Testis (tissue), 3 donors: ENCODE results near the gene RARA. TPM values are rescaled to one million over a fixed set of nuclear protein-coding genes. Genes with fewer than 3 reads are reported as not detected.

Experiments used
- DNase-seq: peaks from one replicate; pipeline ENCODE4 v3.0.0-alpha.2; 2019
- H3K27ac ChIP-seq, 2 donors: fragments of 200-600 bp; sonication (generic); one replicate each; pipeline ENCODE4 v1.5.1; 2019
- H3K27me3 ChIP-seq: fragments of 200-600 bp; sonication (generic); one replicate; pipeline ENCODE4 v1.5.1; 2019
- H3K36me3 ChIP-seq: fragments of 200-600 bp; sonication (generic); one replicate; pipeline ENCODE4 v1.5.1; 2017; ENCODE audit warnings: low read depth; ENCODE audit errors: missing control alignments
- H3K4me1 ChIP-seq: fragments of 200-600 bp; sonication (generic); one replicate; pipeline ENCODE4 v1.5.1; 2019
- H3K4me3 ChIP-seq, 2 donors: fragments of 200-600 bp; sonication (generic); one replicate each; pipeline ENCODE4 v1.5.1; 2017 to 2019
- H3K9me3 ChIP-seq: fragments of 200-600 bp; sonication (generic); one replicate; pipeline ENCODE4 v1.5.1; 2017
- POLR2A ChIP-seq: fragments of 450-650 bp; IDR thresholded peaks from one replicate; pipeline ENCODE4 v1.6.1; 2017; ENCODE audit warnings: antibody characterized with exemption, mild to moderate bottlenecking, moderate library complexity
- WGBS, 2 donors: methylation state at CpG; one replicate each; pipeline ENCODE4 v1.1.5; 2018; 5-methylcytosine and 5-hydroxymethylcytosine counted together
- intact Hi-C: fragments of 100-400 bp; cut with DNase I; formaldehyde crosslinking; loops from one replicate; pipeline ENCODE4 v1.15.1; 2023; ENCODE audit warnings: low total_unique reads
- polyA plus RNA-seq: library from polyadenylated mRNA; stranded (reverse); fragments of 350-450 nt; fragmentation: Illumina TruSeq; extraction: RNeasy Lipid Tissue Mini Kit (QIAGEN cat#74804); gene quantifications from one replicate; pipeline ENCODE4 v1.2.3, GENCODE V29; 2014; ENCODE audit warnings: low read depth, low replicate concordance; ENCODE audit not compliant: insufficient read depth
- total RNA-seq, 2 donors: library from RNA; depleted of rRNA; stranded (reverse); fragments of >200 nt; gene quantifications; one replicate each; pipeline ENCODE4 v1.2.3, GENCODE V29; 2016
- TF ChIP-seq, protein P1 (sequence below), 3 experiments: fragments of 450-650 bp in 2 of 3; fragments of 200-600 bp in 1 of 3; sonication (generic) in 1 of 3; IDR thresholded peaks; one replicate each; pipeline ENCODE4 v1.5.1; 2016 to 2019; ENCODE audit warnings: antibody characterized with exemption in 3 of 3, mild to moderate bottlenecking in 2 of 3, moderate library complexity in 1 of 3

The RARA gene
- total and polyA plus RNA-seq, 3 donors from 2014 or later = 49.8 to 66.0 (median 65.5) TPM

GRCh38 chr17:40281663-40282062 is 27.3 kb upstream of the RARA start:
- Histone ChIP-seq H3K27ac (no peak overlapping the region), H3K4me1 (no peaks in the 10 kb centered on the region), H3K9me3 (no peaks in the 10 kb centered on the region), H3K4me3 (no peak overlapping the region), H3K36me3 (no peaks in the 10 kb centered on the region), H3K27me3 (no peaks in the 10 kb centered on the region)
- intact Hi-C loops = no loop called here
- WGBS, 2 donors = 80 to 86% methylated on average over 2 of the region's 2 CpGs
- no peak for TF ChIP-seq POLR2A
- TF ChIP-seq, protein P1, sequence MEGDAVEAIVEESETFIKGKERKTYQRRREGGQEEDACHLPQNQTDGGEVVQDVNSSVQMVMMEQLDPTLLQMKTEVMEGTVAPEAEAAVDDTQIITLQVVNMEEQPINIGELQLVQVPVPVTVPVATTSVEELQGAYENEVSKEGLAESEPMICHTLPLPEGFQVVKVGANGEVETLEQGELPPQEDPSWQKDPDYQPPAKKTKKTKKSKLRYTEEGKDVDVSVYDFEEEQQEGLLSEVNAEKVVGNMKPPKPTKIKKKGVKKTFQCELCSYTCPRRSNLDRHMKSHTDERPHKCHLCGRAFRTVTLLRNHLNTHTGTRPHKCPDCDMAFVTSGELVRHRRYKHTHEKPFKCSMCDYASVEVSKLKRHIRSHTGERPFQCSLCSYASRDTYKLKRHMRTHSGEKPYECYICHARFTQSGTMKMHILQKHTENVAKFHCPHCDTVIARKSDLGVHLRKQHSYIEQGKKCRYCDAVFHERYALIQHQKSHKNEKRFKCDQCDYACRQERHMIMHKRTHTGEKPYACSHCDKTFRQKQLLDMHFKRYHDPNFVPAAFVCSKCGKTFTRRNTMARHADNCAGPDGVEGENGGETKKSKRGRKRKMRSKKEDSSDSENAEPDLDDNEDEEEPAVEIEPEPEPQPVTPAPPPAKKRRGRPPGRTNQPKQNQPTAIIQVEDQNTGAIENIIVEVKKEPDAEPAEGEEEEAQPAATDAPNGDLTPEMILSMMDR (IDR thresholded peaks at IDR 0.05) = no peak
- no peak for DNase-seq

- no peak for TF ChIP-seq POLR2A
- TF ChIP-seq, protein P1 (IDR thresholded peaks at IDR 0.05) = no peak
- H3K27me3 ChIP-seq = no peaks in the 10 kb centered on the region
- H3K4me3 ChIP-seq = no peak overlapping the region
- H3K4me1 ChIP-seq = no peaks in the 10 kb centered on the region
- no peak overlapping the region for H3K27ac ChIP-seq
- intact Hi-C loops = no loop called here
- 68 to 78% methylated on average over 2 of the region's 2 CpGs for WGBS, 2 donors
- H3K36me3 ChIP-seq = no peaks in the 10 kb centered on the region
- no peak for DNase-seq
- no peaks in the 10 kb centered on the region for H3K9me3 ChIP-seq
Observed at GRCh38 chr17:40283662-40284061, 25.3 kb upstream of the RARA start.

GRCh38 chr17:40284085-40284713 is 24.8 kb upstream of the RARA start:
- WGBS, 2 donors = 64 to 65% methylated on average over 2 of the region's 2 CpGs

GRCh38 chr17:40286473-40286872 is 22.5 kb upstream of the RARA start:
- H3K4me1 ChIP-seq = no peaks in the 10 kb centered on the region
- no peak for DNase-seq
- no peak overlapping the region for H3K4me3 ChIP-seq
- H3K36me3 ChIP-seq = no peaks in the 10 kb centered on the region
- intact Hi-C loops = loop anchor here (5.0 kb wide), 1 partner anchor 84 kb away; no protein-coding TSS in a partner anchor
- H3K9me3 ChIP-seq = no peaks in the 10 kb centered on the region
- no peaks in the 10 kb centered on the region for H3K27me3 ChIP-seq
- TF ChIP-seq POLR2A = no peak
- TF ChIP-seq, protein P1 (IDR thresholded peaks at IDR 0.05) = no peak
- 84 to 88% methylated on average over 2 of the region's 2 CpGs for WGBS, 2 donors
- H3K27ac ChIP-seq = no peak overlapping the region

More at GRCh38 chr17:40284085-40284713, 24.8 kb upstream of the RARA start:
- Histone ChIP-seq H3K27me3 (no peaks in the 10 kb centered on the region), H3K9me3 (no peaks in the 10 kb centered on the region), H3K4me3 (no peak overlapping the region), H3K27ac (no peak overlapping the region), H3K4me1 (no peaks in the 10 kb centered on the region), H3K36me3 (no peaks in the 10 kb centered on the region)
- no peak for TF ChIP-seq POLR2A
- TF ChIP-seq, protein P1 (IDR thresholded peaks at IDR 0.05) = no peak
- intact Hi-C loops = no loop called here
- no peak for DNase-seq

DNA sequence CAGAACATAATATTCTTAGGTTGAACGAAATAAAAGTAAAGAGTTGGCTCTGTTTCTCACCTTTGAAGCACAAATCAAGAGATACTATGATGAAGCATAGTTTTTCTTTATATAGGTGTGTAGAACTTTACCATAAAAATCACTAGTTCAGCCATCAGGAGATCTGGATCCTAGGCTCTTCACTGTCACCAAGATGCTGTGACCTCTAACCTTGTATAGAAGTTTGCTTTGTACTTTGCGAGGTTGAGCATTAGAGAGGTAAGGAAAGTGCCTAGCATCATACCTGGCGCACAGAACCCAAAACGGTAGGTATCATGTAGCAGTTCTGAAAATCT is 21.9 kb upstream of the RARA start:
- TF ChIP-seq POLR2A = no peak
- TF ChIP-seq, protein P1 (IDR thresholded peaks at IDR 0.05) = no peak
- Histone ChIP-seq H3K27ac (no peak overlapping the region), H3K36me3 (no peaks in the 10 kb centered on the region), H3K4me3 (no peak overlapping the region), H3K4me1 (no peaks in the 10 kb centered on the region), H3K27me3 (no peaks in the 10 kb centered on the region), H3K9me3 (no peaks in the 10 kb centered on the region)
- 30 to 32% methylated on average over 4 of the region's 4 CpGs for WGBS, 2 donors
- intact Hi-C loops = loop anchor here (5.0 kb wide), 1 partner anchor 85 kb away; no protein-coding TSS in a partner anchor
- no peak for DNase-seq
